ENCODE measurements around the gene ATP10B. TPM values are rescaled to one million over a fixed set of nuclear protein-coding genes. Genes with fewer than 3 reads are reported as not detected.
"Not testable (repeated sequence)": the region's sequence is repeated elsewhere in the genome, so short reads cannot be mapped to it uniquely, and the experiment has no call there.

ATP10B gene
- total RNA-seq, 4 donors from 2014 or later, result 116 to 298 (median 150) TPM

- TF ChIP-seq CTCF (IDR thresholded peaks at IDR 0.05) (no peak), POLR2A (IDR thresholded peaks at IDR 0.05) (no peak), EP300 (IDR thresholded peaks at IDR 0.05; ENCODE audit: low read depth) (no peak), POLR2AphosphoS5 (IDR thresholded peaks at IDR 0.05) (no peak)
- no peaks in the 10 kb centered on the region for H3K9me3 ChIP-seq
- no peaks in the 10 kb centered on the region for H3K4me1 ChIP-seq
- no peak for DNase-seq
- no peak overlapping the region for H3K4me3 ChIP-seq
- intact Hi-C loops (cut with DNase I; ENCODE audit: low total_unique reads) (no loop called here), in situ Hi-C loops (cut with MboI; ENCODE audit: low pct_ligation_motif_present in 1 of 4, low pct_unique_long_range_greater_than_20kb in 1 of 4, low sequenced_read_pairs in 3 of 4) (no loop called here)
- H3K27ac ChIP-seq, result no peak overlapping the region
- 80 to 90% methylated on average over 1 of the region's 1 CpG for WGBS, 2 donors (ENCODE audit: low coverage in 1 of 2)
- no peaks in the 10 kb centered on the region for H3K36me3 ChIP-seq
- H3K27me3 ChIP-seq, result no peaks in the 10 kb centered on the region
Measured at GRCh38 chr5:160742446-160742845, 109.6 kb downstream of the ATP10B start.

- H3K9me3 ChIP-seq, result no peaks in the 10 kb centered on the region
- WGBS, 2 donors (ENCODE audit: low coverage in 1 of 2), result 57 to 59% methylated on average over 4 of the region's 4 CpGs
- DNase-seq, result no peak
- H3K4me3 ChIP-seq, result no peak overlapping the region
- no peak overlapping the region for H3K27ac ChIP-seq
- no peaks in the 10 kb centered on the region for H3K27me3 ChIP-seq
- TF ChIP-seq POLR2AphosphoS5 (IDR thresholded peaks at IDR 0.05), result no peak
- no peak for TF ChIP-seq CTCF (IDR thresholded peaks at IDR 0.05)
- no peak for TF ChIP-seq EP300 (IDR thresholded peaks at IDR 0.05; ENCODE audit: low read depth)
- no peak for TF ChIP-seq POLR2A (IDR thresholded peaks at IDR 0.05)
- H3K4me1 ChIP-seq, result peaks cover 0 to 4% (median 0%) of the 10 kb centered on the region in 4 donors
- H3K36me3 ChIP-seq, result no peaks in the 10 kb centered on the region
- in situ Hi-C loops (cut with MboI; ENCODE audit: low pct_ligation_motif_present in 1 of 4, low pct_unique_long_range_greater_than_20kb in 1 of 4, low sequenced_read_pairs in 3 of 4), result no loop called here
- intact Hi-C loops (cut with DNase I; ENCODE audit: low total_unique reads), result no loop called here
Measured at GRCh38 chr5:160727296-160727997, 124.6 kb downstream of the ATP10B start.

- 62 to 83% methylated on average over 1 to 2 of the region's 2 CpGs for WGBS, 2 donors (ENCODE audit: low coverage in 1 of 2)
- DNase-seq, result no peak
- TF ChIP-seq CTCF (IDR thresholded peaks at IDR 0.05) (no peak), POLR2A (IDR thresholded peaks at IDR 0.05) (no peak), EP300 (IDR thresholded peaks at IDR 0.05; ENCODE audit: low read depth) (no peak), POLR2AphosphoS5 (IDR thresholded peaks at IDR 0.05) (no peak)
- peaks cover 0 to 4% (median 0%) of the 10 kb centered on the region in 4 donors for H3K4me1 ChIP-seq
- H3K36me3 ChIP-seq, result no peaks in the 10 kb centered on the region
- H3K27ac ChIP-seq, result no peak overlapping the region
- no peak overlapping the region for H3K4me3 ChIP-seq
- no peaks in the 10 kb centered on the region for H3K27me3 ChIP-seq
- in situ Hi-C loops (cut with MboI; ENCODE audit: low pct_ligation_motif_present in 1 of 4, low pct_unique_long_range_greater_than_20kb in 1 of 4, low sequenced_read_pairs in 3 of 4), result no loop called here
- no peaks in the 10 kb centered on the region for H3K9me3 ChIP-seq
- intact Hi-C loops (cut with DNase I; ENCODE audit: low total_unique reads), result no loop called here
Measured at GRCh38 chr5:160726721-160727120, 125.3 kb downstream of the ATP10B start.

GRCh38 chr5:160720822-160721221 is 131.2 kb downstream of the ATP10B start:
- Histone ChIP-seq H3K27me3 (no peaks in the 10 kb centered on the region), H3K27ac (no peak overlapping the region), H3K36me3 (no peaks in the 10 kb centered on the region), H3K9me3 (no peaks in the 10 kb centered on the region), H3K4me3 (no peak overlapping the region), H3K4me1 (no peaks in the 10 kb centered on the region)
- no peak for DNase-seq
- WGBS, 2 donors (ENCODE audit: low coverage in 1 of 2), result 61 to 70% methylated on average over 3 of the region's 3 CpGs
- intact Hi-C loops (cut with DNase I; ENCODE audit: low total_unique reads), result no loop called here
- in situ Hi-C loops (cut with MboI; ENCODE audit: low pct_ligation_motif_present in 1 of 4, low pct_unique_long_range_greater_than_20kb in 1 of 4, low sequenced_read_pairs in 3 of 4), result no loop called here
- TF ChIP-seq POLR2AphosphoS5 (IDR thresholded peaks at IDR 0.05) (no peak), POLR2A (IDR thresholded peaks at IDR 0.05) (no peak), EP300 (IDR thresholded peaks at IDR 0.05; ENCODE audit: low read depth) (no peak), CTCF (IDR thresholded peaks at IDR 0.05) (no peak)

GRCh38 chr5:160715508-160715907 is 136.5 kb downstream of the ATP10B start:
- DNase-seq; intact Hi-C loops (cut with DNase I; ENCODE audit: low total_unique reads); in situ Hi-C loops (cut with MboI; ENCODE audit: low pct_ligation_motif_present in 1 of 4, low pct_unique_long_range_greater_than_20kb in 1 of 4, low sequenced_read_pairs in 3 of 4); H3K36me3 ChIP-seq; H3K9me3 ChIP-seq; H3K4me3 ChIP-seq; H3K27ac ChIP-seq; H3K27me3 ChIP-seq; H3K4me1 ChIP-seq: not testable (repeated sequence)
- WGBS, 2 donors (ENCODE audit: low coverage in 1 of 2), result 86 to 92% methylated on average over 2 to 9 of the region's 9 CpGs

All from transverse colon (tissue), 4 donors.